HCT116 (cell line): ENCODE results near the gene TNFRSF19. TPM values are rescaled to one million over a fixed set of nuclear protein-coding genes. Genes with fewer than 3 reads are reported as not detected.

Experiments used
- ATAC-seq: fragments of 200-7000 bp; cut with Tn5 transposase; 2 replicates; pipeline ENCODE4 v1.9.1; 2020; ENCODE audit warnings: mild to moderate bottlenecking, moderate library complexity
- BruUV-seq: library from RNA; stranded (reverse); fragments of 400-500 nt; replicated peaks from 2 replicates; lab custom pipeline; 2021; lab: Mats Ljungman, UMichigan
- CTCF ChIA-PET: fragments of 300-600 bp; sonication (Branson Sonifier 250); formaldehyde crosslinking; loops from one replicate; lab custom pipeline; 2021; ENCODE audit warnings: antibody characterized with exemption; lab: Charles Lee
- POLR2A ChIA-PET: fragments of 300-600, 350-600 bp; sonication (Branson Sonifier 250); formaldehyde crosslinking; loops from one replicate; lab custom pipeline; 2021; ENCODE audit warnings: antibody characterized with exemption; lab: Charles Lee
- RAD21 ChIA-PET, 2 experiments: fragments of 300-600 bp; sonication (Branson Sonifier 250); formaldehyde crosslinking; loops; one replicate each; lab custom pipeline; 2023; ENCODE audit warnings: low total read pairs in 2 of 2; ENCODE audit not compliant: uncharacterized antibody in 2 of 2, unreplicated experiment in 2 of 2, low non-redundant PET in 1 of 2; lab: Charles Lee
- DNase-seq: peaks from one replicate; pipeline ENCODE4 v3.0.0-alpha.2; 2010; ENCODE audit warnings: low read depth, low spot score
- H2AFZ ChIP-seq: fragments of 200-600 bp; shearing (Covaris generic), sonication (generic); 2 replicates; pipeline ENCODE4 v1.6.1; 2017; ENCODE audit warnings: low read depth, mixed run types, mixed read lengths, antibody characterized with exemption, low read length; ENCODE audit not compliant: poor library complexity, severe bottlenecking
- H3K27ac ChIP-seq: 2 replicates; pipeline ENCODE4 v1.5.1; 2012; ENCODE audit warnings: low read depth, low read length
- H3K27me3 ChIP-seq: fragments of 200-600 bp; sonication (generic); 2 replicates; pipeline ENCODE4 v1.6.1; 2016; ENCODE audit warnings: mixed run types, low read length, mixed read lengths; ENCODE audit not compliant: insufficient read depth
- H3K36me3 ChIP-seq, 2 experiments: fragments of 200-500 bp in 1 of 2; fragments of 200-600 bp in 1 of 2; sonication (Bioruptor generic) in 1 of 2; sonication (generic) in 1 of 2; 2 replicates each; pipeline versions ENCODE4 v1.5.1 to v1.6.1; 2014 to 2016; ENCODE audit warnings: low read length in 2 of 2, inconsistent platforms in 1 of 2, mixed read lengths in 1 of 2, mixed run types in 1 of 2; ENCODE audit not compliant: insufficient read depth in 2 of 2, control insufficient read depth in 1 of 2
- H3K4me1 ChIP-seq, 2 experiments: fragments of 200-600 bp in 1 of 2; sonication (generic) in 1 of 2; 2 replicates each; pipeline versions ENCODE4 v1.5.1 to v1.6.1; 2012 to 2017; ENCODE audit warnings: low read length in 2 of 2, inconsistent platforms in 1 of 2, mild to moderate bottlenecking in 1 of 2, mixed read lengths in 1 of 2, mixed run types in 1 of 2, moderate library complexity in 1 of 2; ENCODE audit not compliant: insufficient read depth in 2 of 2, control insufficient read depth in 1 of 2
- H3K4me2 ChIP-seq: fragments of 200-600 bp; sonication (generic); 2 replicates; pipeline ENCODE4 v1.6.1; 2017; ENCODE audit warnings: mixed run types, low read length, mixed read lengths
- H3K4me3 ChIP-seq, 2 experiments: fragments of 200-600 bp in 1 of 2; sonication (generic) in 1 of 2; replicated peaks in 1 of 2; 2 replicates each; pipeline ENCODE4 v1.5.1; 2011 to 2016; ENCODE audit warnings: low read length in 2 of 2, control low read depth in 1 of 2, low read depth in 1 of 2, mild to moderate bottlenecking in 1 of 2, mixed read lengths in 1 of 2, mixed run types in 1 of 2
- H3K79me2 ChIP-seq: fragments of 200-600 bp; sonication (generic); 2 replicates; pipeline ENCODE4 v1.6.1; 2017; ENCODE audit warnings: mild to moderate bottlenecking, mixed run types, low read length, moderate library complexity, mixed read lengths; ENCODE audit not compliant: insufficient read depth
- H3K9ac ChIP-seq: fragments of 200-600 bp; sonication (generic); 2 replicates; pipeline ENCODE4 v1.6.1; 2016; ENCODE audit warnings: low read length, mixed read lengths
- H3K9me2 ChIP-seq: fragments of 200-600 bp; sonication (generic), shearing (Covaris generic); 2 replicates; pipeline ENCODE4 v1.6.1; 2017; ENCODE audit warnings: mixed run types, mild to moderate bottlenecking, moderate library complexity; ENCODE audit not compliant: insufficient read depth
- H3K9me3 ChIP-seq, 2 experiments: fragments of 200-500 bp in 1 of 2; fragments of 200-600 bp in 1 of 2; sonication (Bioruptor generic) in 1 of 2; sonication (generic) in 1 of 2; 2 replicates each; pipeline ENCODE4 v1.6.1; 2014 to 2017; ENCODE audit warnings: low read length in 2 of 2, mixed read lengths in 2 of 2, inconsistent platforms in 1 of 2, low read depth in 1 of 2, mild to moderate bottlenecking in 1 of 2, mixed run types in 1 of 2, moderate library complexity in 1 of 2; ENCODE audit not compliant: control insufficient read depth in 1 of 2, insufficient read depth in 1 of 2
- H4K20me1 ChIP-seq: fragments of 200-600 bp; sonication (generic), shearing (Covaris generic); 2 replicates; pipeline ENCODE4 v1.6.1; 2017; ENCODE audit warnings: mixed run types, mild to moderate bottlenecking, moderate library complexity; ENCODE audit not compliant: insufficient read depth
- CBX3 ChIP-seq: IDR thresholded peaks from 2 replicates; pipeline ENCODE4 v1.6.1; 2012; ENCODE audit warnings: low read depth
- CEBPB ChIP-seq: IDR thresholded peaks from 2 replicates; pipeline ENCODE4 v1.6.1; 2012; ENCODE audit warnings: low read depth
- EGR1 ChIP-seq: IDR thresholded peaks from 2 replicates; pipeline ENCODE4 v1.6.1; 2012; ENCODE audit warnings: low read depth
- EZH2 ChIP-seq: fragments of 200-600 bp; sonication (generic); IDR thresholded peaks from 2 replicates; pipeline ENCODE4 v1.6.1; 2017; ENCODE audit warnings: antibody characterized with exemption, mixed run types
- FOSL1 ChIP-seq: IDR thresholded peaks from 2 replicates; pipeline ENCODE4 v1.6.1; 2012; ENCODE audit warnings: low read depth
- JUND ChIP-seq: IDR thresholded peaks from 2 replicates; pipeline ENCODE4 v1.6.1; 2012
- POLR2A ChIP-seq: IDR thresholded peaks from 2 replicates; pipeline ENCODE4 v1.7.0; 2011; ENCODE audit warnings: borderline replicate concordance; ENCODE audit not compliant: insufficient read depth, insufficient read length; ENCODE audit errors: extremely low read depth
- POLR2AphosphoS5 ChIP-seq: IDR thresholded peaks from 2 replicates; pipeline ENCODE4 v1.6.1; 2011; ENCODE audit warnings: mild to moderate bottlenecking, low read depth, low read length, moderate library complexity
- RAD21 ChIP-seq: IDR thresholded peaks from 2 replicates; pipeline ENCODE4 v1.6.1; 2012; ENCODE audit warnings: low read depth, mild to moderate bottlenecking
- intact Hi-C: fragments of 100-400 bp; cut with micrococcal nuclease; formaldehyde crosslinking; loops from 2 replicates; pipeline ENCODE4 v1.10.0; 2022
- total RNA-seq: library from RNA; stranded (reverse); gene quantifications from one replicate; pipeline ENCODE4 v1.2.1, GENCODE V29; 2021; ENCODE audit not compliant: unreplicated experiment
- TF ChIP-seq, protein P1 (sequence below): IDR thresholded peaks from 2 replicates; pipeline ENCODE4 v1.6.1; 2012
- TF ChIP-seq, protein P2 (sequence below): IDR thresholded peaks from 2 replicates; pipeline ENCODE4 v1.6.1; 2012; ENCODE audit warnings: low read depth
- TF ChIP-seq, protein P3 (sequence below), 3 experiments: fragments of 200-600 bp in 1 of 3; sonication (generic) in 1 of 3; IDR thresholded peaks in 2 of 3; conservative IDR thresholded peaks in 1 of 3; 2 replicates each; pipeline ENCODE4 v1.5.1; 2012 to 2017; ENCODE audit warnings: low read depth in 2 of 3, low read length in 2 of 3, antibody characterized with exemption in 1 of 3, borderline replicate concordance in 1 of 3, control low read depth in 1 of 3, mild to moderate bottlenecking in 1 of 3, mixed read lengths in 1 of 3, mixed run types in 1 of 3, moderate library complexity in 1 of 3; ENCODE audit not compliant: insufficient read depth in 1 of 3

The TNFRSF19 gene
- total RNA-seq, 1 experiment from 2014 or later = 1.1 TPM

DNA sequence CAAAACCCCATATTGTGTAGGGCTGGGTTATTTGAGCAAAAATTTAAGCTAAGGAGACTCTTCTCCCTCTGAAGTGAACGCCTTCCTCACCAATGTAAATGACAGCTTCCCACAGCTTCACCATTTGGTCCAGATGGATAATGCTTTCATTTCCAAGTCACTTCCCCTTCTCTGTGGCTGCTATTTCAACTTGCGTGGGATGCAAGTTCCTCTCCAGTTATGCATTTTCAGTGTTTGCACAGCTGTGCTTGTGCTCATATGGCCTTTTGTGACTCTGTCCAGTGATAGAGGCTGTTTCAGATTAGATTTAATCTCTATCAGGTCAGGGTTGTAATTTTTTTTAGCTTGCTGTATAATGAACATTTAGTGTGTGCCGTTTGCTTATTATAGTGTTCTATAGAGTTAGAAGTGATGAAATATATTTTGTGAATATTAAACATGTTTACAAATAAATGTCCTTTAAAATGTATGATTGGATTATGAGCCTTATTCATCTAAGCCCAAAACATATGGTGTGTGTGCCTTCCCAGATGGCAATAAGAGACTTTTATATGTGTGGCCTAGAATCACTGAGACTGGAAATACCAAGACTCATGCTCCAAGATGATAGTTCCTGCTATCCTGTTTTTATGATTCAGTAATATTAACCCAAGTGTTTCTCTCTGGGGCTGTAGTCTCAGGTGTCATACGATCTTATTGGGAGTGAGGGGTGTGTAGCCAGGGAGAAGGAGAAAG is 86.6 kb downstream of the TNFRSF19 start:
- CTCF ChIA-PET = interaction anchor here (1.9 kb wide), 1 partner anchor 11 kb away, joined by 5 read pairs; no protein-coding TSS in a partner anchor
- intact Hi-C loops = no loop called here
- POLR2A ChIA-PET = no interaction called here
- DNase-seq = no peak
- Histone ChIP-seq H3K4me2 (no peak overlapping the region), H3K9me3 (no peaks in the 10 kb centered on the region), H3K36me3 (no peaks in the 10 kb centered on the region), H3K27ac (no peak overlapping the region), H3K4me3 (no peak overlapping the region), H2AFZ (no peak overlapping the region), H3K4me1 (no peaks in the 10 kb centered on the region), H3K79me2 (no peaks in the 10 kb centered on the region), H3K9me2 (no peaks in the 10 kb centered on the region), H3K27me3 (peaks cover 7% of the 10 kb centered on the region; the same call in 1 of the 2 replicates), H3K9ac (no peak overlapping the region), H4K20me1 (no peaks in the 10 kb centered on the region)
- no peak for TF ChIP-seq FOSL1
- TF ChIP-seq, protein P1, sequence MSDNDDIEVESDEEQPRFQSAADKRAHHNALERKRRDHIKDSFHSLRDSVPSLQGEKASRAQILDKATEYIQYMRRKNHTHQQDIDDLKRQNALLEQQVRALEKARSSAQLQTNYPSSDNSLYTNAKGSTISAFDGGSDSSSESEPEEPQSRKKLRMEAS = no peak
- TF ChIP-seq EZH2 = no peak
- TF ChIP-seq CBX3 = no peak
- no peak for TF ChIP-seq JUND
- no peak for TF ChIP-seq EGR1
- TF ChIP-seq RAD21 = no peak
- no peak for TF ChIP-seq POLR2A
- no peak for TF ChIP-seq POLR2AphosphoS5
- TF ChIP-seq, protein P2, sequence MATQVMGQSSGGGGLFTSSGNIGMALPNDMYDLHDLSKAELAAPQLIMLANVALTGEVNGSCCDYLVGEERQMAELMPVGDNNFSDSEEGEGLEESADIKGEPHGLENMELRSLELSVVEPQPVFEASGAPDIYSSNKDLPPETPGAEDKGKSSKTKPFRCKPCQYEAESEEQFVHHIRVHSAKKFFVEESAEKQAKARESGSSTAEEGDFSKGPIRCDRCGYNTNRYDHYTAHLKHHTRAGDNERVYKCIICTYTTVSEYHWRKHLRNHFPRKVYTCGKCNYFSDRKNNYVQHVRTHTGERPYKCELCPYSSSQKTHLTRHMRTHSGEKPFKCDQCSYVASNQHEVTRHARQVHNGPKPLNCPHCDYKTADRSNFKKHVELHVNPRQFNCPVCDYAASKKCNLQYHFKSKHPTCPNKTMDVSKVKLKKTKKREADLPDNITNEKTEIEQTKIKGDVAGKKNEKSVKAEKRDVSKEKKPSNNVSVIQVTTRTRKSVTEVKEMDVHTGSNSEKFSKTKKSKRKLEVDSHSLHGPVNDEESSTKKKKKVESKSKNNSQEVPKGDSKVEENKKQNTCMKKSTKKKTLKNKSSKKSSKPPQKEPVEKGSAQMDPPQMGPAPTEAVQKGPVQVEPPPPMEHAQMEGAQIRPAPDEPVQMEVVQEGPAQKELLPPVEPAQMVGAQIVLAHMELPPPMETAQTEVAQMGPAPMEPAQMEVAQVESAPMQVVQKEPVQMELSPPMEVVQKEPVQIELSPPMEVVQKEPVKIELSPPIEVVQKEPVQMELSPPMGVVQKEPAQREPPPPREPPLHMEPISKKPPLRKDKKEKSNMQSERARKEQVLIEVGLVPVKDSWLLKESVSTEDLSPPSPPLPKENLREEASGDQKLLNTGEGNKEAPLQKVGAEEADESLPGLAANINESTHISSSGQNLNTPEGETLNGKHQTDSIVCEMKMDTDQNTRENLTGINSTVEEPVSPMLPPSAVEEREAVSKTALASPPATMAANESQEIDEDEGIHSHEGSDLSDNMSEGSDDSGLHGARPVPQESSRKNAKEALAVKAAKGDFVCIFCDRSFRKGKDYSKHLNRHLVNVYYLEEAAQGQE = no peak
- TF ChIP-seq, protein P3, sequence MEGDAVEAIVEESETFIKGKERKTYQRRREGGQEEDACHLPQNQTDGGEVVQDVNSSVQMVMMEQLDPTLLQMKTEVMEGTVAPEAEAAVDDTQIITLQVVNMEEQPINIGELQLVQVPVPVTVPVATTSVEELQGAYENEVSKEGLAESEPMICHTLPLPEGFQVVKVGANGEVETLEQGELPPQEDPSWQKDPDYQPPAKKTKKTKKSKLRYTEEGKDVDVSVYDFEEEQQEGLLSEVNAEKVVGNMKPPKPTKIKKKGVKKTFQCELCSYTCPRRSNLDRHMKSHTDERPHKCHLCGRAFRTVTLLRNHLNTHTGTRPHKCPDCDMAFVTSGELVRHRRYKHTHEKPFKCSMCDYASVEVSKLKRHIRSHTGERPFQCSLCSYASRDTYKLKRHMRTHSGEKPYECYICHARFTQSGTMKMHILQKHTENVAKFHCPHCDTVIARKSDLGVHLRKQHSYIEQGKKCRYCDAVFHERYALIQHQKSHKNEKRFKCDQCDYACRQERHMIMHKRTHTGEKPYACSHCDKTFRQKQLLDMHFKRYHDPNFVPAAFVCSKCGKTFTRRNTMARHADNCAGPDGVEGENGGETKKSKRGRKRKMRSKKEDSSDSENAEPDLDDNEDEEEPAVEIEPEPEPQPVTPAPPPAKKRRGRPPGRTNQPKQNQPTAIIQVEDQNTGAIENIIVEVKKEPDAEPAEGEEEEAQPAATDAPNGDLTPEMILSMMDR (IDR thresholded peaks at IDR 0.05 in 2 of 3, conservative IDR thresholded peaks at IDR 0.05 in 1 of 3; ENCODE audit: borderline replicate concordance in 1 of 3, insufficient read depth in 1 of 3, low read depth in 2 of 3, low read length in 2 of 3) = no peak
- TF ChIP-seq CEBPB = no peak
- ATAC-seq = no peak
- RAD21 ChIA-PET = no interaction called here
- no TSS peak for BruUV-seq
